SK-N-MC (cell line): ENCODE results near the gene WDR91.

Experiments
- EZH2 ChIP-seq: fragments of 200-600 bp; sonication (generic); IDR thresholded peaks from one replicate; pipeline ENCODE4 v1.6.1; 2017; ENCODE audit warnings: antibody characterized with exemption
- FOXP2 ChIP-seq: optimal IDR thresholded peaks from 2 replicates; pipeline ENCODE3; 2011; ENCODE audit warnings: mild to moderate bottlenecking, moderate library complexity; ENCODE audit not compliant: insufficient read depth; ENCODE audit errors: extremely low read length, control extremely low read depth
- POLR2AphosphoS5 ChIP-seq: IDR thresholded peaks from 2 replicates; pipeline ENCODE4 v1.6.1; 2012; ENCODE audit warnings: mild to moderate bottlenecking, low read depth, low read length, borderline replicate concordance

DNA sequence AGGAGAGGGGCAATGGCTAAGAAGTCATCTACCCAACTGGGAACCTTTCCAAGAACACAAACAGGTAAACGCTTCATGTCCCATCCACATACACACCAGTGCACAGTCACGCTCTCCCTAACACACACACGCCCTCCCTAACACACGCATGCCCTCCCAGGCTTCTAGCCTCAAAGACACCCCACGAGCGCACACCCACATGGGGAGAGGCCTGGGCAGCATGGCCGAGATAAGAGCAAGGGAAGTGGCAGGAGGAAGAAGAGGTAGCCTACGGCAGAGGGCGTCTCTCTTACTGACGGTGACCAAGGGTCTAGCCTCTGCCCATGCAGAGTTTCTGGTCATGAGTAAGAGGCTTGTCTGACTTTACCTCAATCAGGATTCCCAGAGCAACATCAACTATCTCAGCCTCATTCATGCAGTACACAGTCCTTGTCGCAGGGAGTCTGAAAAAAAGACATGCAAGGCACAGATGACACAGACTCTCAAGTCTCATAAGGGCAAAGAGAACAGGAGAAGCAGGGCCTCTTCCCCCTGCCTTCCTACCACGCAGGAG is 43.9 kb downstream of the WDR91 start:
- TF ChIP-seq EZH2: no peak
- no peak for TF ChIP-seq POLR2AphosphoS5
- no peak for TF ChIP-seq FOXP2
